K562 (cell line): ENCODE results near the gene JADE2.

Experiments used
- KDM1A ChIP-seq, 2 experiments: fragments of 450-650 bp; IDR thresholded peaks; 2 replicates each; pipeline ENCODE4 v1.6.1; 2016; ENCODE audit warnings: mild to moderate bottlenecking in 2 of 2
- NRF1 ChIP-seq, 2 experiments: fragments of 450-650 bp; IDR thresholded peaks in 1 of 2; conservative IDR thresholded peaks in 1 of 2; 2 replicates each; pipeline ENCODE4 v1.6.1; 2014; ENCODE audit warnings: mild to moderate bottlenecking in 2 of 2

DNA sequence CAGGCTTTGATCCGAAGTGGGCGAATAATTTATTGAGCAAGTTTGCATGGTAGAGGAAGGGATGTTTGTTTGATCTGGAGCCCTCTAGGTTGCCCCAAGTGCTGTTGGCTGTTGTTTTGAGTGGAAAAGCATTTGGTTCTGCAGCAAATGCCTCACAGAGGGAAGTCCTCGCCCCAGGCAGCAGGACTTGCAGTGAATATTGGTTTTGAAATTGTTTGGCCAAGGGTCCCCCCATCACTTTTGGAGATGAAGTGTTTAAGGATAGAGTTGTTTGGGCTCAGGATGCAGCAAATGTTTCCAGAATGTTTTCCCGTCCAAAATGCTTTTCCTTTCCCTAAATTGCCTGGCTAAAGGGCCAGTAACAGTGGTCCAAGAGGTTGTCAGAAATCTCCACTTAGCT, 3.1 kb downstream of the JADE2 start:
- no peak for TF ChIP-seq NRF1 (conservative IDR thresholded peaks at IDR 0.05 in 1 of 2, IDR thresholded peaks at IDR 0.05 in 1 of 2)
- no peak for TF ChIP-seq KDM1A (IDR thresholded peaks at IDR 0.05)
